Tibial artery (tissue), 4 donors: ENCODE data around the gene RABGGTA.

Experiments
- DNase-seq, 2 donors: peaks; one replicate each; pipeline ENCODE4 v3.0.0-alpha.2; 2019
- H3K27ac ChIP-seq, 2 donors: fragments of 200-600 bp; sonication (generic) in 1 of 2; 1 replicate in 1 of 2; 2 replicates in 1 of 2; pipeline ENCODE4 v1.5.1; 2018 to 2019; ENCODE audit warnings: mild to moderate bottlenecking in 1 of 2
- H3K27me3 ChIP-seq, 2 donors: fragments of 200-600 bp; sonication (generic) in 1 of 2; one replicate each; pipeline versions ENCODE4 v1.5.1 to v1.6.0; 2016 to 2019
- H3K36me3 ChIP-seq, 3 donors: fragments of 200-600 bp; sonication (generic) in 2 of 3; one replicate each; pipeline ENCODE4 v1.5.1; 2016 to 2019; ENCODE audit warnings: mild to moderate bottlenecking in 2 of 3
- H3K4me1 ChIP-seq, 4 donors: fragments of 200-600 bp; sonication (generic) in 2 of 4; 1 replicate in 3 of 4; 2 replicates in 1 of 4; pipeline ENCODE4 v1.5.1; 2016 to 2019
- H3K4me3 ChIP-seq, 2 donors: fragments of 200-600 bp; sonication (generic) in 1 of 2; 1 replicate in 1 of 2; 2 replicates in 1 of 2; pipeline ENCODE4 v1.5.1; 2018 to 2019; ENCODE audit warnings: mild to moderate bottlenecking in 2 of 2
- H3K9me3 ChIP-seq, 3 donors: fragments of 200-600 bp; sonication (generic) in 1 of 3; one replicate each; pipeline ENCODE4 v1.5.1; 2016 to 2019
- CTCF ChIP-seq, 2 experiments: fragments of 200-600 bp in 1 of 2; fragments of 450-650 bp in 1 of 2; IDR thresholded peaks; one replicate each; pipeline ENCODE4 v1.5.1; 2017 to 2019; ENCODE audit warnings: antibody characterized with exemption in 2 of 2, mild to moderate bottlenecking in 1 of 2, moderate library complexity in 1 of 2
- intact Hi-C: fragments of 100-400 bp; cut with DNase I; formaldehyde crosslinking; loops from one replicate; pipeline ENCODE4 v1.15.0; 2023; ENCODE audit warnings: low total_unique reads

The RABGGTA gene

GRCh38 chr14:24243336-24243836, 28.0 kb downstream of the RABGGTA start:
- Histone ChIP-seq H3K27me3 (no peaks in the 10 kb centered on the region), H3K36me3 (peaks cover 18 to 29% (median 27%) of the 10 kb centered on the region in 3 donors), H3K9me3 (no peaks in the 10 kb centered on the region), H3K4me3 (peak overlapping the region; percentile 68 to 90), H3K27ac (peak overlapping the region; percentile 92 to 93), H3K4me1 (peaks cover 0 to 43% (median 33%) of the 10 kb centered on the region in 4 donors)
- no peak for DNase-seq
- TF ChIP-seq CTCF (IDR thresholded peaks at IDR 0.05) = no peak
- intact Hi-C loops = loop anchor here (5.0 to 10.0 kb wide), 3 partner anchors 54 to 191 kb away; partner anchors contain the start of genes DHRS1 and NOP9

GRCh38 chr14:24241829-24242443, 29.5 kb downstream of the RABGGTA start:
- peak; percentile 54 to 66 for TF ChIP-seq CTCF (IDR thresholded peaks at IDR 0.05)
- H3K36me3 ChIP-seq = peaks cover 33 to 43% (median 42%) of the 10 kb centered on the region in 3 donors
- peak overlapping the region; percentile 68 to 90 for H3K4me3 ChIP-seq
- peak overlapping the region; percentile 92 to 93 for H3K27ac ChIP-seq
- no peaks in the 10 kb centered on the region for H3K27me3 ChIP-seq
- intact Hi-C loops = loop anchor here (5.0 to 10.0 kb wide), 3 partner anchors 55 to 193 kb away; partner anchors contain the start of genes DHRS1 and NOP9
- no peaks in the 10 kb centered on the region for H3K9me3 ChIP-seq
- DNase-seq = peak; percentile 73 to 90
- peaks cover 0 to 45% (median 33%) of the 10 kb centered on the region in 4 donors for H3K4me1 ChIP-seq

GRCh38 chr14:24240110-24240918, 31.1 kb downstream of the RABGGTA start:
- Histone ChIP-seq H3K27ac (peak overlapping the region; percentile 92 to 93), H3K27me3 (no peaks in the 10 kb centered on the region), H3K9me3 (no peaks in the 10 kb centered on the region), H3K4me3 (peak overlapping the region in 1 of 2 donors; percentile 90), H3K4me1 (peaks cover 0 to 45% (median 33%) of the 10 kb centered on the region in 4 donors), H3K36me3 (peaks cover 45 to 59% (median 57%) of the 10 kb centered on the region in 3 donors)
- no peak for TF ChIP-seq CTCF (IDR thresholded peaks at IDR 0.05)
- DNase-seq = peak in 1 of 2 donors; percentile 56
- intact Hi-C loops = loop anchor here (5.0 to 10.0 kb wide), 3 partner anchors 57 to 194 kb away; partner anchors contain the start of genes DHRS1 and NOP9

DNA sequence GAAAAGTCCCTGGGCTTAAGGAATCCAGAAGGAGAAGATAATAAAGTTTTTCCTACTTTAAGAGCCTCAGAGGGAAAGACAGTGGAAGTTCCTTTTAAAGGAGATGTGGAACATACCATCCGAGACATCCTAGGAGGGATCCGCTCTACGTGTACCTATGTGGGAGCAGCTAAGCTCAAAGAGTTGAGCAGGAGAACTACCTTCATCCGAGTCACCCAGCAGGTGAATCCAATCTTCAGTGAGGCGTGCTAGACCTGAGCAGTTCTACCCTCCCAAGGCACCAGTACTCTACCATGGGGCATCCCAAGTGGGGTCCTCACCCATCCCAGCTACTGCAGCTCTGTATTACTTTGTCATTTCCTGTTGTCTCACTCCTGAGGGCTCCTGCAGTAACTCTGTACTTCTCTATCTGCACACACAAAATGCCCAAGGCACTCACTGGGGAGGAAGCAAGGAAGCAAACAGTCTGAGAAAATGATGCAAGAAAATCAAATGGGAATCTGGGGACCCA, 32.8 kb downstream of the RABGGTA start:
- Histone ChIP-seq H3K36me3 (peaks cover 45 to 61% (median 57%) of the 10 kb centered on the region in 3 donors), H3K27ac (no peak overlapping the region), H3K4me3 (no peak overlapping the region), H3K27me3 (no peaks in the 10 kb centered on the region), H3K4me1 (peaks cover 0 to 59% (median 41%) of the 10 kb centered on the region in 4 donors), H3K9me3 (no peaks in the 10 kb centered on the region)
- intact Hi-C loops = no loop called here
- no peak for TF ChIP-seq CTCF (IDR thresholded peaks at IDR 0.05)
- DNase-seq = peak in 1 of 2 donors; percentile 19

DNA sequence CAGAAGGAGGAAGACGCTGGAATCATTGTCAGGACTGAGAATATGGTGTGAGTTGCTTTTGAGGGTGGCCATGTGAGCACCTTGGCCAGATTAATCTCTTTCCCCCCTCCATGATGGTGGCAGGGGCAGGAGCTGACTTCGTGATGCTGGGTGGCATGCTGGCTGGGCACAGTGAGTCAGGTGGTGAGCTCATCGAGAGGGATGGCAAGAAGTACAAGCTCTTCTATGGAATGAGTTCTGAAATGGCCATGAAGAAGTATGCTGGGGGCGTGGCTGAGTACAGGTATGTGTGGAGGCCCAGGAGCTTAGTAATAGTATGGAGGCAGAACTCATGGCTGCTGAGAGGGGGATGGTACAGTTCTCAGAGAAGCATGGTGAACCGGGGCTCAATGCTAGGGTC, 33.3 kb downstream of the RABGGTA start:
- H3K4me3 ChIP-seq = no peak overlapping the region
- DNase-seq = peak in 1 of 2 donors; percentile 35
- H3K36me3 ChIP-seq = peaks cover 45 to 61% (median 57%) of the 10 kb centered on the region in 3 donors
- no peak for TF ChIP-seq CTCF (IDR thresholded peaks at IDR 0.05)
- intact Hi-C loops = no loop called here
- H3K27ac ChIP-seq = no peak overlapping the region
- H3K4me1 ChIP-seq = peaks cover 0 to 59% (median 42%) of the 10 kb centered on the region in 4 donors
- H3K27me3 ChIP-seq = no peaks in the 10 kb centered on the region
- H3K9me3 ChIP-seq = no peaks in the 10 kb centered on the region
